Right cardiac atrium (tissue), 5 donors: ENCODE results near the gene PDP2. TPM values are rescaled to one million over a fixed set of nuclear protein-coding genes. Genes with fewer than 3 reads are reported as not detected.
"Not testable (repeated sequence)": the region's sequence is repeated elsewhere in the genome, so short reads cannot be mapped to it uniquely, and the experiment has no call there.

Experiments used
- ATAC-seq, 2 donors: fragments of 200-7000 bp; cut with Tn5 transposase; one replicate each; pipeline versions ENCODE4 v1.8.0 to v1.9.1; 2020; ENCODE audit warnings: moderate library complexity in 2 of 2, mild to moderate bottlenecking in 1 of 2
- DNase-seq, 3 donors: peaks; one replicate each; pipeline ENCODE4 v3.0.0-alpha.2; 2020
- H3K27ac ChIP-seq: one replicate; pipeline ENCODE4 v1.5.1; 2013; ENCODE audit warnings: mild to moderate bottlenecking, low read length, control low read depth, moderate library complexity
- H3K27me3 ChIP-seq: one replicate; pipeline ENCODE4 v1.6.1; 2013; ENCODE audit not compliant: control insufficient read depth, insufficient read depth
- H3K4me1 ChIP-seq: one replicate; pipeline ENCODE4 v1.6.1; 2013; ENCODE audit warnings: low read length; ENCODE audit not compliant: control insufficient read depth, insufficient read depth
- H3K4me3 ChIP-seq: one replicate; pipeline ENCODE4 v1.5.1; 2013; ENCODE audit warnings: low read length, control low read depth
- H3K9me3 ChIP-seq: one replicate; pipeline ENCODE4 v1.6.1; 2013; ENCODE audit warnings: low read length; ENCODE audit not compliant: control insufficient read depth
- WGBS: extraction: QIAGEN DNeasy Blood & Tissue Kit; methylation state at CpG from one replicate; pipeline ENCODE4 v1.1.7; 2013; 5-methylcytosine and 5-hydroxymethylcytosine counted together
- intact Hi-C, 4 donors: fragments of 100-400 bp; cut with DNase I; formaldehyde crosslinking; loops; one replicate each; pipeline versions ENCODE4 v1.11.0 to v1.14.0; 2022 to 2023
- polyA plus RNA-seq: library from polyadenylated mRNA; stranded (reverse); fragments of 200-250 nt; gene quantifications from one replicate; pipeline ENCODE4 v1.2.3, GENCODE V29; 2013
- total RNA-seq, 4 donors: library from RNA; stranded (reverse); fragmentation: NEBNext Ultra II Directional; extraction: Animal tissue kit (Norgen Biotek cat#: 25700); gene quantifications; one replicate each; pipeline ENCODE4 v1.2.1, GENCODE V29; 2021
- donor health status: healthy with polysubstance abuse.
- donor health status: DM: no; HTN: yes; CAD: no.
- donor health status: DM: no; HTN: no; CAD: no.
- donor health status: DM: no; HTN: yes; CAD: no; lungs with severe emphysema.
- donor health status: DM: yes; HTN: yes; CAD: no.

Gene PDP2
- total and polyA plus RNA-seq, 5 donors = 2.1 to 4.4 (median 4.0) TPM

DNA sequence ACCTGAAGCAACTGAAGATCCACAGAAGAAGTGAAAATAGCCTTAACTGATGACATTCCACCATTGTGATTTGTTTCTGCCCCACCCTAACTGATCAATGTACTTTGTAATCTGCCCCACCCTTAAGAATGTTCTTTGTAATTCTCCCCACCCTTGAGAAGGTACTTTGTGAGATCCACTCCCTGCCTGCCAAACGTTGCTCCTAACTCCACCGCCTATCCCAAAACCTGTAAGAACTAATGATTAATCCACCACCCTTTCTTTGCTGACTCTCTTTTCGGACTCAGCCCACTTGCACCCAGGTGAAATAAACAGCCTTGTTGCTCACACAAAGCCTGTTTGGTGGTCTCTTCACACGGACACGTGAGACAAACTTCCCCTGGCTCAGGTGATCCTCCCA, 16.4 kb downstream of the PDP2 start:
- 81% methylated on average over 5 of the region's 5 CpGs for WGBS
- H3K27ac ChIP-seq, ATAC-seq, DNase-seq, H3K9me3 ChIP-seq, H3K4me3 ChIP-seq, H3K27me3 ChIP-seq: not testable (repeated sequence)
- H3K4me1 ChIP-seq = peaks cover 20% of the 10 kb centered on the region
- intact Hi-C loops = loop anchor here in 3 of 4 donors (5.0 to 10.0 kb wide), 2 partner anchors 36 to 48 kb away; partner anchors contain the start of gene CIAO2B (in 2 of the 3)

DNA sequence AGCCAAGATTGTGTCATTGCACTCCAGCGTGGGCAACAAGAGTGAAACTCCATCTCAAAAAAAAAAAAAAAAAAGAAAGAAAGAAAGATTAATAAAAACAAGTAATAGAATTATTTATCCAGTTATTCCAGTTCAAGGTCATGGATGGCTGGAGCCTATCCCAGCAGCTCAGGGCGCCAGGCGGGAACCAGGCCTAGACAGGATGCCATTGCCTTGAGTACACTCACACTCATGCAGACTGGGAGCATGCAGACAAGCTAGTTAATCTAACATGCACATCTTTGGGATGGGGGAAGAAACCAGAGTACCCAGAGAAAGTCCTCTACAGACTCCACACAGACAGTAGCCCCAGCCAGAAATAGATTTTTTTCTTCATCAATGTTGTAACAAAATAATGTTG, 17.9 kb downstream of the PDP2 start:
- peak in 2 of 3 donors; percentile 75 to 77 for DNase-seq
- 52% methylated on average over 3 of the region's 3 CpGs for WGBS
- intact Hi-C loops = loop anchor here in 3 of 4 donors (5.0 to 10.0 kb wide), 2 partner anchors 34 to 47 kb away; partner anchors contain the start of gene CIAO2B (in 2 of the 3)

DNA sequence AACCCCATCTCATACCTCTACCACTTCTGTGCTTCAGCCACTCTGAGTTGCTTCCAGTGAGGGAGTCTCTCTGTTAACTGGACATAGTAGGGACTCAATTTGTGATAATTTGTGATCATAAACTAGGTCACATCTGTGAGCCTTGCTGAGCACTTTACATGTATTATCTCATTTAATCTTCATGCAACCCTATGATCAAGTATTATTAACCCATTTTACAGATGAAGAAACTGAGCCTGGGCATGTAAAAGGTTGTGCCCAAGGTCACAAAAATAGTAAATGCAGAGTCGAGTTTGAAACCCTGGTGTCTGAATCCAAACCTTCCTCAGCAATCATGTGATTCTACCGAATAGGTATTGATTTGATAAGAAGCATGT, 18.6 kb downstream of the PDP2 start:
- intact Hi-C loops = loop anchor here in 3 of 4 donors (5.0 to 10.0 kb wide), 2 partner anchors 33 to 46 kb away; partner anchors contain the start of gene CIAO2B (in 2 of the 3)
- 79% methylated on average over 2 of the region's 2 CpGs for WGBS
- Histone ChIP-seq H3K27ac (peak overlapping the region; percentile 98), H3K9me3 (no peaks in the 10 kb centered on the region), H3K4me3 (no peak overlapping the region), H3K27me3 (no peaks in the 10 kb centered on the region), H3K4me1 (peaks cover 27% of the 10 kb centered on the region)
- DNase-seq (no peak), ATAC-seq (no peak)

More for the DNA sequence above, 17.9 kb downstream of the PDP2 start:
- Histone ChIP-seq H3K4me3 (no peak overlapping the region), H3K27ac (no peak overlapping the region), H3K4me1 (peaks cover 27% of the 10 kb centered on the region), H3K27me3 (no peaks in the 10 kb centered on the region), H3K9me3 (no peaks in the 10 kb centered on the region)
- no peak for ATAC-seq

DNA sequence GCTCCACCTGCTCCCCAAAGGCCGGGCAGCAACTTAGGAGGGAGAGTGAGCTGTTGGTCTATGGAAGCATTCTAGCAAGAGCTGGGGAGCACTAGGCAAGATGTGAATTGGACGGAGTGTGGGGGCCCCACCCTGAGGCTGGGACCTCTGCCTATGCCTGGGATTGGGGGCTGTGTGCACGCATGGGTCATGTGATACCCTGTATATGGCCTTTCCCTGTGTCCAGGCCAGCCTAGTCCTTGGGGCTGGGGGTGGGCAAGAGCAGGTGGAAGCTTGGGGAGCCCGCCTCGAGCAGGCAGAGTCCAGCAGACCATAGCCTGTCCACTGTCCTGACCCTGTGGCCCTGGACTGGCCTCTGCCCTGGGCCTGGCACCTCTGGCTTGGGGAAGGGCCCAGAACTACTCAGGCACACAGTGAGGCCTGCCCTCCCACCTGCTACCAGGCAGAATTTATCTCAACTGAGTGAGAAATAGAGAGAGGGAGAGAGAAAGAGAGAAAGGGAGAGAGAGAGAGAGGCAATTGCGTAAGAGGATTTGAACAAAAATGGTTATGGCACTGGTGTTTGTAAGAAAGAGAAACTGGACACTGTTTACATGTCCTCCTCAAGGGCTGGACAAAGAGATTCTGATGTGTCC, 19.1 kb downstream of the PDP2 start:
- ATAC-seq (no peak), DNase-seq (peak in 1 of 3 donors; percentile 49)
- Histone ChIP-seq H3K27me3 (no peaks in the 10 kb centered on the region), H3K9me3 (no peaks in the 10 kb centered on the region), H3K4me3 (no peak overlapping the region), H3K27ac (peak overlapping the region; percentile 98), H3K4me1 (peaks cover 27% of the 10 kb centered on the region)
- 77% methylated on average over 6 of the region's 6 CpGs for WGBS
- intact Hi-C loops = loop anchor here in 3 of 4 donors (5.0 to 10.0 kb wide), 2 partner anchors 33 to 45 kb away; partner anchors contain the start of gene CIAO2B (in 2 of the 3)

DNA sequence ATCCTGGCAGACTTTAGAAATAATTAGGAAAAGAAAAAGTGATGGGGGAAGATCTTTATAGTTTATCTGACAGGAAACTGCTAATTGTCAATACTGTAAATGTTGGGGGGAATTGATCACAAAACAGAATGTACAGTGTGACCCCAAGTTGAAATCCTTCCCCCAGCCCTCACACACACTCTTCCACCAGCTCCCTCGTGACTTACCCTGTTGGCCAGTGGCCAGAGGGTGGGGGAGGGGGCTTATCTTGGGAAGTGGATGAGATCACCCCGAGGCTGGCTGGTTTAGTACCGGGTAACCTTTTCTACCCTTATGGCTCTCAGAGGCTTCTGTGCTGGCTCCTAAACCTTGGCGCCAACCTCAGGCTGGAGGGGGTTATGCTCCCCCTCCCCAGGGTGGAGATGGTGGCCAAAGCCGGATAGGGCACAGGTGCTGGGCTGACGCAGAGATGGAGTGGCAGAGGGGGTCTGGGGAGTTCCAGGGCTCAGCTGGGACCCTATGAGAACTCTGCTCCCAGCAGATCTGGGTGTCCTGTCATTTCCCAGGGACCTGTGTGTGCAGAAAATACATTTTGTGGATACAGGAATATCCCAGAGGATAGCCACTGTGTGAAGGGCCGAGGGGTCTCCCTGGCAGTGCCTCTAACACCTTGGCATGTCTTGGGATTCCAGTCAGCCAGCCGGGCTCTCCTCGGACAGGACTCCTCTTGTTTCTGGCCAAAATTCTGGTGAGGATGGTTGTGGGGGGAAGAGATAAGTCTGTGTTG, 19.8 kb downstream of the PDP2 start:
- WGBS = 23% methylated on average over 9 of the region's 9 CpGs
- peak; percentile 7 to 30 for ATAC-seq

DNA sequence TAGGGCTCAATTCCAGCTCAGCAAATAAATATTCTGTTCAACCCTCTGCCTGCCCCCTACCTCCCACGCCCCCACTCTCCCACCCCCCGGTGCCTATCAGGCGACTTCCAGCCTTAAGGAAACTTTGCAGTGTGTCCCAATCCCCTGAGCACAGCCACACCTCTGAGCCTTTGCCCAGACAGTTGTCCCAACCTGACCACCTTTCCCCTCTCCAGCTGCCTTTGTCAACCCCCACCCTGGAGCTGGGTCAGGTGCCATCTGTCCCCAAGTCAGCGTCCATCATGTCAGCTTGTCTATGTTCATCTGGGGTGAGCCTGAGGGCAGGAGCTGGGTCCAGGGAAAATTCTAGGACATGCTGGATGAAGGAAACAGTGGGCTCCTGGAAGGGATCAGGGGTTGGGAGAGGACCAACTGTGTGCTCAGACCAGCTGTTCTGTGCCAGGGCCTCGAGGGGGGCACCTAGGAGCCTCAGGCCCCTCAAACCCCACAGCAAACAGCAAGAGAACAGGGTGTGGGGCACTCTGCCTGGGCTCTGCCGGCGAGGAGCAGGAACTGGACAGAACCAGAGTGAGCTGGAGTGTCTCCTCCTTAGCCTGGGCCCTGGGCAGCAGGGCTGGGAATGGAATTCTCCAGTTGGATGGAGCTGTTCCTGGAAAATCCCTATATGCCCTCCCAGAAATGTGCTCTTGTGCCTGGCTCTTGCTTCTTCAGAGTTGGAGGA, 20.6 kb downstream of the PDP2 start:
- Histone ChIP-seq H3K9me3 (no peaks in the 10 kb centered on the region), H3K27me3 (no peaks in the 10 kb centered on the region), H3K4me1 (peaks cover 28% of the 10 kb centered on the region), H3K4me3 (no peak overlapping the region), H3K27ac (peak overlapping the region; percentile 98)
- DNase-seq (peak in 1 of 3 donors; percentile 66), ATAC-seq (peak in 1 of 2 donors; percentile 7)
- WGBS = 26% methylated on average over 7 of the region's 7 CpGs
- intact Hi-C loops = no loop called here

More for the DNA sequence above, 19.8 kb downstream of the PDP2 start:
- H3K4me3 ChIP-seq = no peak overlapping the region
- peak; percentile 80 to 92 (median 92) for DNase-seq
- H3K27ac ChIP-seq = peak overlapping the region; percentile 98
- peaks cover 27% of the 10 kb centered on the region for H3K4me1 ChIP-seq
- intact Hi-C loops = loop anchor here in 3 of 4 donors (5.0 to 10.0 kb wide), 2 partner anchors 32 to 45 kb away; partner anchors contain the start of gene CIAO2B (in 2 of the 3)
- no peaks in the 10 kb centered on the region for H3K27me3 ChIP-seq
- no peaks in the 10 kb centered on the region for H3K9me3 ChIP-seq

DNA sequence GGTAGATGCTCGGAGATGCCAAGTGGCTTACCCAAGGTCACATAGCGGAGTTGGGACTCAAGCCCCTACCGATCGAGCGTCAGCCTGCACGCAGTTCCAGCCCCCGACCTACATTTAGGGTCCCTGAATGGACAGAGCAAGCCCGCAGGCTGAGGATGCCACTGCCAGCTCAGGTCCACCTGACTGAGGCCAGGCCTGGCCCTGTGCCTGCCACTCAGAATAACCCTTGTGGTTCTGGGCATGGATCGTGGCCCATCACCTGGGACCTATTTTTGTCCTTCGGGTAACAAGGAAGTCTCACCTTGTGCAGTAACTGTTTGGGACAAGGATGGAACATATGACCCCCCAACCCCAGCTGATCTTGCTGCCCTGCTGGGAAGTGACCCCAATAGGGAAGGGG, 21.3 kb downstream of the PDP2 start:
- no peaks in the 10 kb centered on the region for H3K9me3 ChIP-seq
- ATAC-seq = no peak
- peak in 1 of 3 donors; percentile 70 for DNase-seq
- intact Hi-C loops = no loop called here
- no peak overlapping the region for H3K4me3 ChIP-seq
- H3K27ac ChIP-seq = peak overlapping the region; percentile 98
- WGBS = 75% methylated on average over 10 of the region's 10 CpGs
- H3K4me1 ChIP-seq = peaks cover 28% of the 10 kb centered on the region
- H3K27me3 ChIP-seq = no peaks in the 10 kb centered on the region

DNA sequence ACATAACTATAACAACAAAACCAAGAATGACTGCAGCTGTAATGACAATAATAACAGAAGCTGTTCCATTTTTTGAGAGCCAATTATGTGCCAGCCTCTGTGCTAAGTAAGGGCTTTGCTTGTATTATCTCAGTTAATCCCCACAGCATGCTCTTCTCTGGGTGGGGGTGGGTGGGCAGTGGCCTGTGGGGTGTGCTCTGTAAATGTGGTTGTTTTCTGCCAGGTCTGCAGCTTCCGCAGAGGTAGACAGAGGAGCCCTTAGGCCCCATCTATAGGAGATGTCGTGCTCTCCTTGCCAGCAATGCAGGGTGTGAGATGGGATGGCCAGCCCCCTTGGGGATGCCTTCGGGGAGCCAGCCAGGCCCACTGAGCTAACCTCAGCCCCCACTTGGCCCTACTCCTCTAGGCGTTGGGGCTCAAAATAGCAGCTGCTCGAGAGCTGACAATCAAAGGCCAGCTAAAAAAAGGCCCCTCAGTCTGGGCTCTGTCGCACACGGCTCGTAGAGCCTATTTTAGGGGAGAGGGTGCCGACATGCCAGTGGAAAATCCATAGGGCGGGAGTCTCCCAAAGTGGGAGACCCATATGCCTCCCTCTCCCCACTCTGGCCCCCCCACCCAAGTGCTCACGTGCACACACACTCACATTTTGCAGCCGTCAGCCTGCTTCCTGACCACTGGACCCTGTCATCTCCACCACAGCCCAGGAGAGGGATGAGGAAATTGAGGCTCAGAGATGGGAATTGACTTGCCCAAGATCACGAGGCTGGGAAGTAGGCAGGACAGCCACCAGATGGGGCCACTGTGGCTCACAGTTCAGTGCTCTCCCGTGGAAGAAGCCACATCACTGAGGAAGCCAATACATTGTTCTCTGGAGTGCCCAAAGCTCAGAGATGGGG, 22.6 kb downstream of the PDP2 start:
- Histone ChIP-seq H3K4me1 (peaks cover 28% of the 10 kb centered on the region), H3K27ac (peak overlapping the region; percentile 82), H3K4me3 (no peak overlapping the region), H3K9me3 (no peaks in the 10 kb centered on the region), H3K27me3 (no peaks in the 10 kb centered on the region)
- DNase-seq = peak; percentile 65 to 84 (median 78)
- 48% methylated on average over 14 of the region's 14 CpGs for WGBS
- peak; percentile 54 to 56 for ATAC-seq
- intact Hi-C loops = no loop called here

DNA sequence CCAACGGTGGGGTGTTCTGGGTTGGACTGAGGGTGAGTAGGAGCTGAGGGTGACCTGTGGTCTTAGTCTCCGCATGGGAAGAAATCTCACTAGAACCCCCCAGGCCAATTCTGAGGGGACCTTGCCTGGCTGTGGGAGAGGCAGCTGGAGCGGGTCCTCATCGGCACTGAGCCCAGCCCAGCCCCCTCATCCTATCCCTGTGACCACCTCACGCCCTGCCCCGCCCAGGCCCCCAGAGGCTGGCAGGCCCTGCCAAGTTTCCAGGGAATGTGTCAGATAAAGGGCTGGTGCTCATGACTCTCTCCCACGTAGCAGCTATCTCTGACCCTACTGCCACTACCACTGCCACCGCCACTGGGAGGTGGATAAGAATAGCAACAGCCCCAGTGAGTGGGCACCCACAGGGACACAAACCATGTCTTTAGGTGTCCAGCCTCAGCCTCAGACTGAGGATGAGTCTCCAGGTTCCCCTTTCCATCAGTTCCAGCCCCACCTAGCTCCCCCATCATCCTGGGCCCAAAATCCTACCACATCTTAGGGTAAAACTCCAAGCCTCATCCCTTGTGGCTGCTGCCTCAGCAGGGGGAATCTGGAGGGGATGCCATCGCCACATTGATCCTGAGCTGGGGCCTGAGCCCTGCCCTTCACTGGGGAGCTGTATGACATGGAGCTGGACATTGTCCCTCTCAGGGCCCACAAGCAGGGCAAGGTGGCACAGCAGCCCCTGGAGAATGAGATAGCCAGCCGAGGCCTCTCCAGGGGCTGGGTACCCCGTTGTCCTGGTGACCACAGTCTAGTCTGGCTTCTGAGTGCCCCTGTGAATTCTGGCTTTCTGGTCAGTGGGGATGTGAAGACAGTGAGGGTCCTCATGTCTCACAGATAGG, 23.5 kb downstream of the PDP2 start:
- Histone ChIP-seq H3K9me3 (no peaks in the 10 kb centered on the region), H3K27ac (peak overlapping the region; percentile 92), H3K27me3 (no peaks in the 10 kb centered on the region), H3K4me1 (peaks cover 28% of the 10 kb centered on the region), H3K4me3 (no peak overlapping the region)
- WGBS = 57% methylated on average over 11 of the region's 11 CpGs
- ATAC-seq = peak; percentile 72 to 75
- peak; percentile 76 to 90 (median 87) for DNase-seq
- intact Hi-C loops = no loop called here
